GM12878 (cell line): ENCODE data around the gene PDPK1. TPM values are rescaled to one million over a fixed set of nuclear protein-coding genes. Genes with fewer than 3 reads are reported as not detected.
"Not testable (repeated sequence)": the region's sequence is repeated elsewhere in the genome, so short reads cannot be mapped to it uniquely, and the experiment has no call there.

ENCODE experiments used
- ATAC-seq: fragments of 200-7000 bp; cut with Tn5 transposase; 3 replicates; pipeline ENCODE4 v1.9.1; 2020; ENCODE audit warnings: mild to moderate bottlenecking, moderate library complexity
- BruUV-seq: library from RNA; stranded (reverse); fragments of 400-500 nt; replicated peaks from 2 replicates; lab custom pipeline; 2021; lab: Mats Ljungman, UMichigan
- CTCF ChIA-PET: fragments of 300-600 bp; sonication (Branson Sonifier 250); formaldehyde crosslinking; extraction: SDS; loops from one replicate; lab custom pipeline; 2021; ENCODE audit warnings: inconsistent platforms; lab: Yijun Ruan, JAX
- POLR2A ChIA-PET: fragments of 350-600 bp; formaldehyde crosslinking; extraction: SDS; loops from one replicate; lab custom pipeline; 2021; ENCODE audit warnings: inconsistent platforms; lab: Charles Lee
- RAD21 ChIA-PET: fragments of 300-600 bp; sonication (Branson Sonifier 250); formaldehyde crosslinking; loops from one replicate; lab custom pipeline; 2023; ENCODE audit warnings: antibody characterized with exemption; ENCODE audit not compliant: unreplicated experiment; lab: Charles Lee
- SMC1A ChIA-PET: fragments of 300-600 bp; sonication (Branson Sonifier 250); formaldehyde crosslinking; loops from one replicate; lab custom pipeline; 2023; ENCODE audit not compliant: unreplicated experiment, uncharacterized antibody; lab: Charles Lee
- DNase-seq: peaks from one replicate; pipeline ENCODE4 v3.0.0-alpha.2; 2011; ENCODE audit warnings: low read depth, low spot score
- FAIRE-seq: peaks from 3 replicates; lab custom pipeline; 2011; peaks lifted over from hg19 to GRCh38; lab: Jason Lieb, UNC
- H2AFZ ChIP-seq: 2 replicates; pipeline ENCODE4 v1.6.0; 2011; ENCODE audit warnings: low read depth, low read length, control low read depth; ENCODE audit not compliant: control insufficient read depth
- H3K27ac ChIP-seq: 2 replicates; pipeline ENCODE4 v1.5.1; 2011; ENCODE audit warnings: control low read depth; ENCODE audit not compliant: control insufficient read depth, insufficient read depth
- H3K27me3 ChIP-seq, 2 experiments: replicated peaks in 1 of 2; 2 replicates each; pipeline versions ENCODE4 v1.6.0 to v1.6.1; 2011; ENCODE audit warnings: low read length in 1 of 2; ENCODE audit not compliant: control insufficient read depth in 2 of 2, insufficient read depth in 2 of 2
- H3K36me3 ChIP-seq, 2 experiments: 2 replicates each; pipeline ENCODE4 v1.5.1; 2011; ENCODE audit warnings: low read length in 1 of 2; ENCODE audit not compliant: control insufficient read depth in 2 of 2, insufficient read depth in 2 of 2
- H3K4me1 ChIP-seq: 2 replicates; pipeline ENCODE4 v1.6.1; 2011; ENCODE audit warnings: mild to moderate bottlenecking, low read length, moderate library complexity, mixed read lengths; ENCODE audit not compliant: control insufficient read depth, insufficient read depth
- H3K4me2 ChIP-seq: 2 replicates; pipeline ENCODE4 v1.6.0; 2011; ENCODE audit warnings: control low read depth; ENCODE audit not compliant: control insufficient read depth, insufficient read depth
- H3K4me3 ChIP-seq: fragments of 200-600 bp; sonication (generic); 2 replicates; pipeline ENCODE4 v1.5.1; 2016
- H3K79me2 ChIP-seq: 2 replicates; pipeline ENCODE4 v1.6.0; 2011; ENCODE audit warnings: low read length; ENCODE audit not compliant: control insufficient read depth, insufficient read depth
- H3K9ac ChIP-seq: 2 replicates; pipeline ENCODE4 v1.8.0; 2011; ENCODE audit warnings: low read length, control low read depth, mixed read lengths; ENCODE audit not compliant: control insufficient read depth, insufficient read depth
- H3K9me3 ChIP-seq: replicated peaks from 3 replicates; pipeline ENCODE4 v1.5.1; 2011; ENCODE audit warnings: mild to moderate bottlenecking, low read length; ENCODE audit not compliant: control insufficient read depth, insufficient read depth
- H4K20me1 ChIP-seq: 2 replicates; pipeline ENCODE4 v1.6.0; 2011; ENCODE audit not compliant: control insufficient read depth, insufficient read depth
- ATF7 ChIP-seq: fragments of 450-650 bp; IDR thresholded peaks from 2 replicates; pipeline ENCODE4 v1.6.1; 2016; ENCODE audit warnings: low read depth, mild to moderate bottlenecking
- CEBPB ChIP-seq, 2 experiments: fragments of 150-350 bp in 1 of 2; IDR thresholded peaks; 2 replicates each; pipeline ENCODE4 v1.6.1; 2012 to 2014; ENCODE audit warnings: low read depth in 2 of 2, low read length in 2 of 2, borderline replicate concordance in 1 of 2, inconsistent platforms in 1 of 2
- HDAC2 ChIP-seq: fragments of 200-600 bp; sonication (generic); IDR thresholded peaks from 2 replicates; pipeline ENCODE4 v1.6.1; 2017
- JUNB ChIP-seq: IDR thresholded peaks from 2 replicates; pipeline ENCODE4 v1.6.1; 2016; ENCODE audit warnings: antibody characterized with exemption, mild to moderate bottlenecking
- KAT2A ChIP-seq: conservative IDR thresholded peaks from 2 replicates; pipeline ENCODE4 v1.6.1; 2011; ENCODE audit warnings: low read depth, low read length; ENCODE audit not compliant: control insufficient read depth
- PRDM15 ChIP-seq: fragments of 450-650 bp; formaldehyde crosslinking; IDR thresholded peaks from 2 replicates; pipeline ENCODE4 v1.4.0; 2020; ENCODE audit warnings: mild to moderate bottlenecking, moderate library complexity
- SMARCA5 ChIP-seq: fragments of 450-650 bp; IDR thresholded peaks from 2 replicates; pipeline ENCODE4 v1.6.1; 2017; ENCODE audit warnings: mild to moderate bottlenecking
- WGBS: methylation state at CpG from one replicate; pipeline ENCODE4 v1.1.6; 2016; ENCODE audit warnings: low lambda C conversion rate; ENCODE audit not compliant: insufficient replicate concordance, insufficient coverage; ENCODE audit errors: missing lambda C conversion rate; 5-methylcytosine and 5-hydroxymethylcytosine counted together
- in situ Hi-C: fragments of 300-500 bp; cut with MboI; formaldehyde crosslinking; loops from 9 replicates; pipeline ENCODE4 v1.14.3; 2018; ENCODE audit warnings: mixed read lengths
- intact Hi-C: fragments of 100-400 bp; cut with micrococcal nuclease; formaldehyde crosslinking; loops from one replicate; pipeline ENCODE4 v1.14.2; 2022; ENCODE audit not compliant: unreplicated experiment
- polyA plus RNA-seq, 11 experiments: library from polyadenylated mRNA; depleted of rRNA in 4 of 11; unstranded in 6 of 11; stranded (reverse) in 5 of 11; fragments of >200 nt; fragmentation: Nextera tagmentation in 4 of 11; fragmentation: Illumina TruSeq in 1 of 11; extraction: Ambion mirVana in 4 of 11; extraction: Trizol in 1 of 11; gene quantifications; 1 replicate in 1 of 11; 2 replicates in 10 of 11; pipeline versions ENCODE4 v1.2.1 to v1.2.3, GENCODE V29; 2011 to 2016; ENCODE audit warnings: inconsistent platforms in 2 of 11, missing spikeins in 2 of 11, low read depth in 1 of 11
- total RNA-seq, 4 experiments: library from RNA; depleted of rRNA in 3 of 4; stranded (reverse); fragments of >200 nt in 3 of 4; fragmentation: Illumina TruSeq in 1 of 4; extraction: Trizol in 1 of 4; gene quantifications; 2 replicates each; pipeline versions ENCODE4 v1.2.1 to v1.2.3, GENCODE V29; 2013 to 2021
- TF ChIP-seq, protein P1 (sequence below): fragments of 450-650 bp; formaldehyde crosslinking; IDR thresholded peaks from 2 replicates; pipeline ENCODE4 v1.4.0; 2022; ENCODE audit warnings: mild to moderate bottlenecking, moderate library complexity
- TF ChIP-seq, protein P2 (sequence below): fragments of 450-650 bp; IDR thresholded peaks from 2 replicates; pipeline ENCODE4 v1.6.1; 2017; ENCODE audit warnings: borderline replicate concordance

Gene PDPK1
- total and polyA plus RNA-seq, 10 of the 15 experiments (the other 5 are each of a cell fraction or from before 2014, with no cell fraction given) = 3.9 to 41.3 (median 25.5) TPM

DNA sequence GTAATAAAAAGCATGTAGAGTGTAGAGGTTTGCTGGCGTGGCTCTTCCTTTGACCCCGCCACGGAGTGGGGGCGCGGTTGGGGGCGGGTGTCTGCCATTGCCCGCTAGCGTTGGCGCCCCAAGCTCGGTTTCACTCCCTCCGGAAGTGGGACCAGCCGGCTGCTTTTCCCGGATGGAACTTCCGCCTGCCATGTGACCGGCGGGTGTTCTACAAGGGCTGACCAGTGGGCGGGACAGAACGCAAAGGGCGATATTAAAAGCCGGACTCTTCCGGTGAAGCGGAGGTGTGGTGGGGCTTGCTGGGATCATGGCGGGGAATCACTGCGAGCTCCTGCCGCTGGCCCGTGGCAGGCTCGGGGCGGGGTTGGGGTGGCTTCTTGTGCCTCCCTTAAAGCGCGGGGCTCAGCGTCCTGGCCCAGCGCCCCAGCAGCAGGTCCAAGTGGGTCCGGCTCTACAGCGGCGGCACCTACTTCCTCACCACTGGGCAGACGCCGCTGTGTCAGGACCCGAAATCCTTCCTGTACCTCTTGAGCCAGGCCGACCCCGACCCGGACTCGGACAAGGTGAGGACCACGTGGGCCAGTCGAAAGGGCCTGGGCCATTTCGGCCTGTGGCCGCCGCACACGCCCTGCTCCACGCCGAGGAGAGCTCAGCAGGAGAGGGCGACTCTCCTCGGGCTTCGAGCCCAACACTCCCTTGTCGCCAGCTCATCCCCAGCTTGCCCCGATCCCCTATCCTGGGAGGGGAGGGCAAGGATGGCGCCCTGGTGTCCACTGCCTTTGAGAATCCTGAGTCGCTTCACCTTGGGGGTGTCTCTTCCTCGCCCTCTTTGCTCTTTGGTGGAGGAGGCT is 65.6 kb downstream of the PDPK1 start (continued):
- TF ChIP-seq PRDM15 (CRISPR knock-in tag) (no peak), KAT2A (no peak), SMARCA5 (peak; percentile 87; the same call in 1 of the 2 replicates), HDAC2 (no peak), JUNB (no peak), ATF7 (peak; percentile 69), CEBPB (IDR thresholded peaks at IDR 0.05; ENCODE audit: borderline replicate concordance in 1 of 2, low read depth in 2 of 2, low read length in 2 of 2) (no peak)
- TF ChIP-seq, protein P1, sequence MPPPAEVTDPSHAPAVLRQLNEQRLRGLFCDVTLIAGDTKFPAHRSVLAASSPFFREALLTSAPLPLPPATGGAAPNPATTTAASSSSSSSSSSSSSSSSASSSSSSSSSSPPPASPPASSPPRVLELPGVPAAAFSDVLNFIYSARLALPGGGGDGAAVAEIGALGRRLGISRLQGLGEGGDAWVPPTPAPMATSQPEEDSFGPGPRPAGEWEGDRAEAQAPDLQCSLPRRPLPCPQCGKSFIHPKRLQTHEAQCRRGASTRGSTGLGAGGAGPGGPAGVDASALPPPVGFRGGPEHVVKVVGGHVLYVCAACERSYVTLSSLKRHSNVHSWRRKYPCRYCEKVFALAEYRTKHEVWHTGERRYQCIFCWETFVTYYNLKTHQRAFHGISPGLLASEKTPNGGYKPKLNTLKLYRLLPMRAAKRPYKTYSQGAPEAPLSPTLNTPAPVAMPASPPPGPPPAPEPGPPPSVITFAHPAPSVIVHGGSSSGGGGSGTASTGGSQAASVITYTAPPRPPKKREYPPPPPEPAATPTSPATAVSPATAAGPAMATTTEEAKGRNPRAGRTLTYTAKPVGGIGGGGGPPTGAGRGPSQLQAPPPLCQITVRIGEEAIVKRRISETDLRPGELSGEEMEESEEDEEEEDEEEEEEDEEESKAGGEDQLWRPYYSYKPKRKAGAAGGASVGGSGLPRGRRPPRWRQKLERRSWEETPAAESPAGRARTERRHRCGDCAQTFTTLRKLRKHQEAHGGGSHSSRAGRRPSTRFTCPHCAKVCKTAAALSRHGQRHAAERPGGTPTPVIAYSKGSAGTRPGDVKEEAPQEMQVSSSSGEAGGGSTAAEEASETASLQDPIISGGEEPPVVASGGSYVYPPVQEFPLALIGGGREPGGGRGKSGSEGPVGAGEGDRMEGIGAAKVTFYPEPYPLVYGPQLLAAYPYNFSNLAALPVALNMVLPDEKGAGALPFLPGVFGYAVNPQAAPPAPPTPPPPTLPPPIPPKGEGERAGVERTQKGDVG (CRISPR knock-in tag) = no peak
- TF ChIP-seq, protein P2, sequence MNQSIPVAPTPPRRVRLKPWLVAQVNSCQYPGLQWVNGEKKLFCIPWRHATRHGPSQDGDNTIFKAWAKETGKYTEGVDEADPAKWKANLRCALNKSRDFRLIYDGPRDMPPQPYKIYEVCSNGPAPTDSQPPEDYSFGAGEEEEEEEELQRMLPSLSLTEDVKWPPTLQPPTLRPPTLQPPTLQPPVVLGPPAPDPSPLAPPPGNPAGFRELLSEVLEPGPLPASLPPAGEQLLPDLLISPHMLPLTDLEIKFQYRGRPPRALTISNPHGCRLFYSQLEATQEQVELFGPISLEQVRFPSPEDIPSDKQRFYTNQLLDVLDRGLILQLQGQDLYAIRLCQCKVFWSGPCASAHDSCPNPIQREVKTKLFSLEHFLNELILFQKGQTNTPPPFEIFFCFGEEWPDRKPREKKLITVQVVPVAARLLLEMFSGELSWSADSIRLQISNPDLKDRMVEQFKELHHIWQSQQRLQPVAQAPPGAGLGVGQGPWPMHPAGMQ = no peak
- TF ChIP-seq, all 136 proteins: peak for 89

DNA sequence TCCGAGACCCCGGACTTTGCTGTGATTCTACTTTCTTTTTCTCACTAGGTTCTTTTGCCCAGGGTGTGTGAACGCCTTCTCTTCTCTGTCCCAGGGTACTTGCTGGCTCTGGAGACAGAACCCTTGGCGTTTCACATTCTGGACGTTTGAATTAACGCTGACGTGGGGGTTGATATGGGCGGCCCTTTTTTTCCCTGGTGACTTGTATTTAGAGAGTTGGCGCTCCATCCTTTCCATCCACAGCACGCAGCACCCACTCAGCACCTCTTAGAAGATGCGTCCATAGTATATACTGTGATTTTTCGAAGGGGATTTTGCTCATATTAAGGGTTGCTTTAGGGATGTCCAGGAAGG is 66.2 kb downstream of the PDPK1 start:
- RAD21 ChIA-PET, H3K4me1 ChIP-seq, SMC1A ChIA-PET, POLR2A ChIA-PET, H2AFZ ChIP-seq, H4K20me1 ChIP-seq, H3K36me3 ChIP-seq, FAIRE-seq, BruUV-seq, CTCF ChIA-PET, H3K27me3 ChIP-seq, H3K9me3 ChIP-seq, DNase-seq, in situ Hi-C loops, intact Hi-C loops: not testable (repeated sequence)
- peaks cover 19% of the 10 kb centered on the region for H3K79me2 ChIP-seq
- peak; percentile 4 for ATAC-seq
- 0% methylated on average over 12 of the region's 12 CpGs for WGBS
- peak overlapping the region; percentile 81 for H3K4me3 ChIP-seq
- peak overlapping the region; percentile 82 for H3K27ac ChIP-seq
- H3K9ac ChIP-seq = peak overlapping the region; percentile 94
- peak overlapping the region; percentile 64; the same call in 1 of the 2 replicates for H3K4me2 ChIP-seq
